Neural progenitor cell (in vitro differentiated cells): ENCODE results near the gene RFFL.

Experiments used
- CTCF ChIP-seq: fragments of 200-600 bp; sonication (generic); IDR thresholded peaks from 2 replicates; pipeline ENCODE4 v1.5.1; 2017; ENCODE audit warnings: antibody characterized with exemption, mild to moderate bottlenecking
- EZH2 ChIP-seq: fragments of 200-600 bp; sonication (generic); IDR thresholded peaks from 2 replicates; pipeline ENCODE4 v1.6.1; 2017; ENCODE audit warnings: antibody characterized with exemption, mild to moderate bottlenecking, moderate library complexity

DNA sequence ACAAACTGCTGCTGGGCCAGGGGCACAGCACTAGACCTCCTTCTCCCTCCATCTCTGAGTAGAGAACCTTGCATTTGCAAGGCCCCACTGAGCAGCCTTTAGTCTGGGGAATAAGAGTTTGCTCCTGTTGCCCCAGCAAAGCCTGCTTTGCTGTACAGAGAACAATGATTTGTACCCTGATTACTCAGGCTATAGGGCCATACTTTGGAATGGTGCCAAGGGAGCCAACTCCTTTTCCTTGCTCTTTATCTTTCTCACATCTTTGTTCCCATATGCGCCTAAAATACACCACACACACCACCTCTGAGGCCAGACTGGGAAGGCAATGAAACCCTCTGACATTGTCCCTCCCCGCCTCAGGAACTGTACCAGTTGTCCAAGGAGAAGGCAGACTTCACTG is 62.0 kb downstream of the RFFL start:
- TF ChIP-seq EZH2 (no peak), CTCF (no peak)
